Measurements from ENCODE around the gene NPEPPS. TPM values are rescaled to one million over a fixed set of nuclear protein-coding genes. Genes with fewer than 3 reads are reported as not detected.
A peak's percentile ranks its signal among the peaks of the same experiment; 100 is the strongest.

Gene NPEPPS
- polyA plus RNA-seq, 6 donors from 2014 or later: 45.8 to 70.4 (median 50.6) TPM

DNA sequence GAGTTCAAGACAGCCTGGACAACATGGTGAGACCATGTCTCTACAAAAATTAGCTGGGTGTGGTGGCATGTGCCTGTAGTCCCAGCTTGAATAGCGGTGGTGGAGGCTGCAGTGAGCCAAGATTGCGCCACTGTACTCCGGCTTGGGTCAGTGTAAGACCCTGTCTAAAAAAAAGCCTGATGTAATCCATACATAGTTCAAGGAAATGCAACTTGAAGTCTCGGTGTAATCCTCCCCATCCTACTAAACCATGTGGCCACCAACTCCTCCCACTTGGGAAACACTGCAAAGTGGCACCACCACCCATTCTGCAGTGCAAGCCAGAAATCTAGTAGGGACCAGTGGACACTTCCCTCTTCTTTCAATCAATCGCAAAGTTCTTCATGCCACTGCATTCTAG lies 113.4 kb downstream of the NPEPPS start:
- DNase-seq (no peak), ATAC-seq (ENCODE audit: low read depth in 2 of 2) (no peak)
- Mint-ChIP-seq H3K4me3 (no peak overlapping the region), H3K36me3 (no peaks in the 10 kb centered on the region), H3K27ac (no peak overlapping the region), H3K4me1 (peaks cover 10 to 38% (median 13%) of the 10 kb centered on the region in 3 donors), H3K27me3 (no peaks in the 10 kb centered on the region), H3K9me3 (no peaks in the 10 kb centered on the region)

DNA sequence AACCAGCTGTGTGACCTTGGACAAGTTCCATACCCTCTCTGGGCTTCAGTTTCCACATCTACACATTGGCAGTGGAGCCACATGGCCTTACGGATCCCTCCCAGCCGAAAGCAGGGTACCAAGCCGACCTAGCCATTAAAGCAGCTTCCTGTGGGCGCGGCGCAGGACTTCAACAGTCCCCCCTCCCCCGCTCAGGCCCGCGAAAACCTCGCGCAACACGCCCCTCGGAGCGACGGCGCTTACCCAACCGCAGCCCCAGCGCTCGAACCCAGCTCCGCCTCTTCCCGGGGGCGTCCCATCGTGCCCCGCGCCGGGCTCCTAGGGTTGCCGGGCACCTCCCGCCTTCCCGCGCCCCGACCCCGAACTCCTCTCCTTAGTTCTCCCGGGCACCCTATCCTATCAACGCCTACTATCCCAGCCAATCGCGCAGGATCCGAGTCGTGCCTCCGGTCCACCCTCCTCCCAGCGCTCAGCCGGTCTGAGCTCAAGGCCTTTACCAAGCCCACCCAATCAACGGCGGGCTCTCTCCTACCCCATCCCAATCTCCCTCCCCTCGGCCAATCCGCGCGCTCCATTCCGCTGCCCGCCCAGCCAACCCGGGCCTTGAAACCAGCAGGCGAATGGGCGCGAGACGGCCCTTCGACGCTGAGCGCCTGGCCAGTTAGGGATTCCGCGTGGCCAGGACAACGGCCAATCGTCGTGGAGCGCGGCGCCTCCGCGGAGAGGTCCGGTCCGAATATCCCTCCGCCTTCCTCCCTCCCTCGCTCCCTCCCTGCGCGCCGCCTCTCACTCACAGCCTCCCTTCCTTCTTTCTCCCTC lies 118.5 kb downstream of the NPEPPS start, which contains the start of gene KPNB1:
KPNB1 (plus strand) TSS at position 767 of the 819 bp plus-strand sequence. CDS start 326 bp downstream, outside the sequence.
- Mint-ChIP-seq H3K27ac (peak within 1 kb of the TSS; percentile 92 to 99 (median 96)), H3K4me3 (peak within 1 kb of the TSS; percentile 90 to 100 (median 98)), H3K36me3 (peaks cover 0 to 7% of the 10 kb centered on the region in 2 donors), H3K4me1 (peaks cover 23 to 59% (median 27%) of the 10 kb centered on the region in 3 donors), H3K27me3 (no peaks in the 10 kb centered on the region), H3K9me3 (no peaks in the 10 kb centered on the region)
- ATAC-seq (ENCODE audit: low read depth in 2 of 2) (peak; percentile 79 to 84), DNase-seq (peak; percentile 99)

DNA sequence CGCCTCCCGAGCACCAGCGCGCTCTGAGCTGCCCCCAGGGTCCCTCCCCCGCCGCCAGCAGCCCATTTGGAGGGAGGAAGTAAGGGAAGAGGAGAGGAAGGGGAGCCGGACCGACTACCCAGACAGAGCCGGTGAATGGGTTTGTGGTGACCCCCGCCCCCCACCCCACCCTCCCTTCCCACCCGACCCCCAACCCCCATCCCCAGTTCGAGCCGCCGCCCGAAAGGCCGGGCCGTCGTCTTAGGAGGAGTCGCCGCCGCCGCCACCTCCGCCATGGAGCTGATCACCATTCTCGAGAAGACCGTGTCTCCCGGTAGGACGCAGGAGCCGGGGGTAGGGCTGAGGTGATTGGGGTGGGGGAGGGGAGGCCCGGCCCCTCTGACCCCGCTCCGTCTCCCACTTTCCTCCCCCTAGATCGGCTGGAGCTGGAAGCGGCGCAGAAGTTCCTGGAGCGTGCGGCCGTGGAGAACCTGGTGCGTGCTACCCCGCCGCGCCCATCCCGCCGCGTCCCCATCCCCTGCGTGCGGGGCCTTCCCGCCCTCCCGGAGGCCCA lies 119.1 kb downstream of the NPEPPS start:
- Mint-ChIP-seq H3K9me3 (no peaks in the 10 kb centered on the region), H3K27me3 (no peaks in the 10 kb centered on the region), H3K36me3 (peaks cover 0 to 7% of the 10 kb centered on the region in 2 donors), H3K4me3 (peak overlapping the region; percentile 90 to 100 (median 98)), H3K4me1 (peaks cover 22 to 62% (median 26%) of the 10 kb centered on the region in 3 donors), H3K27ac (peak overlapping the region in 5 of 6 donors; percentile 92 to 99 (median 95))
- no peak for DNase-seq
- peak; percentile 1 to 8 for ATAC-seq (ENCODE audit: low read depth in 2 of 2)

DNA sequence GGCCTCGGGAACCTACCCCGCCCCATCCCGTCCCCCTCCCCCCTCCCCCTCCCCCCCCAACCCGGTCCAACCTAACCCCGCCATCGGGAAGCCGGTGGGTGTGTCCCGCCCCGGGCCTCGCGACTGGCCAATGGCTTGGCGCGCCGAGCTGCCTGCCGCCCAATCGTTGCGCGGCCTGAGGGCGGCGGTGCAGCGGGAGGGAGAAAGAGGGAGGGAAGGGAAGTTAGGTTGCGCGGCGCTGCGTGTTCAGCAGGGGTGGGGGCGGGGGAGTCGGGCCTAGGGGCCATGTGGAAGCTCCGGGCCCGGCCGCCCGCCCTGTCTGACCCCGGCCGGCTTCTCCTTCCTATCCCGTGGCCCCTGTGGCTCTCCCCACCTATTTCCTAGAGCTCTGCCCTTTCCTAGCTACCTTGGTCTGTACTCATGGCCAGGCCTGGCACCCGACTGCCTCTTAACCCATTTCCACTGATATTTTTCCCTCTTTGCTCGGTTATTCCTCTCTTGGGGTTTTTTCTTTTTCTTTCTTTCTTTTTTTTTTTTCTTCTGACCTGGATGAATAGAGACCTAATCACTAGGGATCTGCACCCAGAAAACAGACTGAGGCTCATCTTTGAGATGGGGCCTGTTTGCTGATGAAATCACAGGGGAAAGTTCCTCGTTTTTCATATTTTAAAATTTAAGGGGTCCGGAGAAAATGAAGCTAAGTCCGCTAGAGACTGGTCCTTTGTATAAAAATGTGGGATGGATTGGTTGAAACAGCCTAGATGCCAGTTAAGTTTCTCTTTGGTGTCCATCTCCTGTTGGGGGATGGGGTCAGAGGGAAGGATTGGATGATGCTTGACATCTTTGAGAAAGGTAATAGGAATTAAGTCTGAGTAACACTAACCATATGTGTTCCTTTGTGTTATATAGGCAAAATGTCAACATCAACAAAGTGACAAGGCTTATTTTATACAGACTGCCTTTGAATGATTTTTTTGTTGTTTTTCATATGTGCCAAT lies 119.9 kb downstream of the NPEPPS start:
- Mint-ChIP-seq H3K36me3 (peaks cover 0 to 7% of the 10 kb centered on the region in 2 donors), H3K4me3 (peak overlapping the region; percentile 78 to 100 (median 90)), H3K9me3 (no peaks in the 10 kb centered on the region), H3K4me1 (peaks cover 24 to 69% (median 30%) of the 10 kb centered on the region in 3 donors), H3K27me3 (no peaks in the 10 kb centered on the region), H3K27ac (peak overlapping the region in 5 of 6 donors; percentile 34 to 93 (median 68))
- ATAC-seq (ENCODE audit: low read depth in 2 of 2) (peak; percentile 57 to 59), DNase-seq (peak; percentile 90)

DNA sequence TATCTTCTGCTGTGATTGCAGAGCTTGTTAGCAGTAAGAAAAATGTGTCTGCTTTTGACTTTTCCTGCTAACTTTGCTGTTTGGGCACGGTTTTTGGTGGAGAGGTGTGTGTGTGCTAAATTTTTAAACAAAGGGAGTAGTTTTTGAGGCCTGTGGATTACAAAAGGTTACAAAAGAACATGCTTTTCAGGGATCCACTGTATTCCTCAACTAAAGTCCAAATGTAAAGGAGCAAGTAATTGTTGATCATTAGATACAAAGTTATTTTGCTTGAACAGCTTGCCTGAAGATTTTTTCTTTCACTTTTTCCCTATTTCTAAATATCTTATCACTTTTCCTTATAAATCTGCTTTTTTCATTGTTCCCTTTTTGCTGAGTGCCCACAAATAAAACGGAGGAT lies 120.8 kb downstream of the NPEPPS start:
- DNase-seq: no peak
- H3K9me3 Mint-ChIP-seq: no peaks in the 10 kb centered on the region
- H3K4me3 Mint-ChIP-seq: peak overlapping the region in 6 of 8 donors; percentile 6 to 100 (median 90)
- H3K4me1 Mint-ChIP-seq: peaks cover 24 to 73% (median 25%) of the 10 kb centered on the region in 3 donors
- no peak for ATAC-seq (ENCODE audit: low read depth in 2 of 2)
- H3K27me3 Mint-ChIP-seq: no peaks in the 10 kb centered on the region
- H3K36me3 Mint-ChIP-seq: peaks cover 0 to 10% of the 10 kb centered on the region in 2 donors
- H3K27ac Mint-ChIP-seq: peak overlapping the region in 3 of 6 donors; percentile 17 to 68 (median 61)

DNA sequence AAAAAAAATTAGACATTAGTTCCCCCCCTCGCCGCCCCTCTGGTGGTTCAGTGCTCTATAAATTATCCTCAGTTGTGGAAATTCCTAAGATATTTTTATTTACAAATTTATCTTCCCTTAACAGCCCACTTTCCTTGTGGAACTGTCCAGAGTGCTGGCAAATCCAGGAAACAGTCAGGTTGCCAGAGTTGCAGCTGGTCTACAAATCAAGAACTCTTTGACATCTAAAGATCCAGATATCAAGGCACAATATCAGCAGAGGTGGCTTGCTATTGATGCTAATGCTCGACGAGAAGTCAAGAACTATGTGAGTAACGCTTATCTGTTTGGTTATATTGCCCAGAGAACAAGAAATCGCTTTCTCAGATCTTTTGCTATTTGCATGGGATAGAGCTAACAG lies 121.7 kb downstream of the NPEPPS start:
- no peak for DNase-seq
- H3K36me3 Mint-ChIP-seq: peaks cover 0 to 17% of the 10 kb centered on the region in 2 donors
- peak overlapping the region in 1 of 6 donors; percentile 17 for H3K27ac Mint-ChIP-seq
- no peaks in the 10 kb centered on the region for H3K9me3 Mint-ChIP-seq
- peaks cover 24 to 71% (median 25%) of the 10 kb centered on the region in 3 donors for H3K4me1 Mint-ChIP-seq
- ATAC-seq (ENCODE audit: low read depth in 2 of 2): no peak
- H3K27me3 Mint-ChIP-seq: no peaks in the 10 kb centered on the region
- H3K4me3 Mint-ChIP-seq: peak overlapping the region in 4 of 8 donors; percentile 1 to 95 (median 52)

DNA sequence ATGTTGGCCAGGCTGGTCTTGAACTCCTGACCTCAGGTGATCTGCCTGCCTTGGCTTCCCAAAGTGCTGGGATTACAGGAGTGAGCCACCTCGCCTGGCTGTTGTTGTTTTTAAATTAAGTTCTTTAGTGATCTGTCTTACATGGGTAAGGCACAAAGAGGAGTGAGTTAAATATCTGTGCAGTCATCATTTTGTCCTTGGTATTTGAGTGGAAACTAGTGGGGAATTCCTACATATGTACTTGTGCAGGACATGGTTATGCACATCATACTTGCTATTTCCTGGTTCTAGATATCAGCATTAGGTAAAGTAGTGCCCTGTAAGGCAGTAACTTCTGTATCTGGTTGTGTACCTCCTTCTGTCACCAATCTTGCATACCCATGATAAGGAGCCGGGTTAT lies 122.5 kb downstream of the NPEPPS start:
- H3K36me3 Mint-ChIP-seq: peaks cover 4 to 18% of the 10 kb centered on the region in 2 donors
- no peaks in the 10 kb centered on the region for H3K9me3 Mint-ChIP-seq
- peaks cover 24 to 66% (median 28%) of the 10 kb centered on the region in 3 donors for H3K4me1 Mint-ChIP-seq
- H3K27ac Mint-ChIP-seq: no peak overlapping the region
- DNase-seq (no peak), ATAC-seq (ENCODE audit: low read depth in 2 of 2) (no peak)
- H3K4me3 Mint-ChIP-seq: peak overlapping the region in 1 of 8 donors; percentile 61
- H3K27me3 Mint-ChIP-seq: no peaks in the 10 kb centered on the region

DNA sequence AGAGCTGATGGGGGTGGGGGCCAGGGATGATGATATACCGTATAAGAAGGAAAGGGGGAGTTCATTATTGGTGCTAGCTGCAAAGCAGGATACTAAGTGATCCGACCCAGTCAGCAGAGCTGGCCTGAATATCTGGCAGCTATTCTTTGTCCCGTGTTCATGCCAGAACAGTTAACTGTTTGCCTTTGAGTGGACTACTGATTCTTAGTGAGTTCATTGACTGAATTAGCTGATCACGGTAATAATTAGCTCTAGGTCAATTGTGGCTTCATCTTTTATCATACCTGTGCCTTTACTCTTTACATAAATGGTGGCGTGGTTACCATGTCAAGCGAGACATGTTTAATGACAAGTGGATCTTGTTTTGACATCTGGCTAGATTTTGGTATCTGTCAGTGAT lies 124.1 kb downstream of the NPEPPS start:
- no peak for ATAC-seq (ENCODE audit: low read depth in 2 of 2)
- H3K27ac Mint-ChIP-seq: peak overlapping the region in 2 of 6 donors; percentile 62 to 90
- no peaks in the 10 kb centered on the region for H3K9me3 Mint-ChIP-seq
- peak overlapping the region in 1 of 8 donors; percentile 33 for H3K4me3 Mint-ChIP-seq
- H3K4me1 Mint-ChIP-seq: peaks cover 20 to 61% (median 34%) of the 10 kb centered on the region in 3 donors
- no peak for DNase-seq
- H3K27me3 Mint-ChIP-seq: no peaks in the 10 kb centered on the region
- peaks cover 7 to 18% of the 10 kb centered on the region in 2 donors for H3K36me3 Mint-ChIP-seq

DNA sequence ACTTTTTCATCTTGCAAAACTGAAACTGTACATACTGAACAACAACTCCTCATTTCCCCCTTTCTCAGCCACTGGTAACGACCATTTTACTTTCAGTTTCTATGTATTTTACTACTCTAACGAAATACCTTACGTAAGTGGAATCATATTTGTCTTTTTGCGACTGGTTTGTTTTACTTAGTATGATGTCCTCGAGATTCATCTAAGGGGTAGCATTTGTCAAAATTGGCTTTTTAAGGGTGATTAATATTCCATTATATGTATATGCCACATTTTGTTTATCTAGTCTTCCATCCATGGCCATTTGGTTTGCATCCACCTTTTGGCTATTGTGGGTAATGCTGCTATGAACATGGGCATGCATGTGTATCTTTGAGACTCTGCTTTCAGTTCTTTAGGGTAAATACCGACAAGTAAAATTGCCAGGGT lies 129.2 kb downstream of the NPEPPS start:
- Mint-ChIP-seq H3K27me3 (no peaks in the 10 kb centered on the region), H3K4me3 (peak overlapping the region; percentile 42 to 89 (median 78)), H3K27ac (peak overlapping the region; percentile 86 to 98 (median 94)), H3K9me3 (no peaks in the 10 kb centered on the region), H3K36me3 (peaks cover 15 to 16% of the 10 kb centered on the region in 2 donors), H3K4me1 (peaks cover 23 to 60% (median 31%) of the 10 kb centered on the region in 3 donors)
- peak; percentile 83 to 84 for ATAC-seq (ENCODE audit: low read depth in 2 of 2)
- DNase-seq: peak; percentile 77

DNA sequence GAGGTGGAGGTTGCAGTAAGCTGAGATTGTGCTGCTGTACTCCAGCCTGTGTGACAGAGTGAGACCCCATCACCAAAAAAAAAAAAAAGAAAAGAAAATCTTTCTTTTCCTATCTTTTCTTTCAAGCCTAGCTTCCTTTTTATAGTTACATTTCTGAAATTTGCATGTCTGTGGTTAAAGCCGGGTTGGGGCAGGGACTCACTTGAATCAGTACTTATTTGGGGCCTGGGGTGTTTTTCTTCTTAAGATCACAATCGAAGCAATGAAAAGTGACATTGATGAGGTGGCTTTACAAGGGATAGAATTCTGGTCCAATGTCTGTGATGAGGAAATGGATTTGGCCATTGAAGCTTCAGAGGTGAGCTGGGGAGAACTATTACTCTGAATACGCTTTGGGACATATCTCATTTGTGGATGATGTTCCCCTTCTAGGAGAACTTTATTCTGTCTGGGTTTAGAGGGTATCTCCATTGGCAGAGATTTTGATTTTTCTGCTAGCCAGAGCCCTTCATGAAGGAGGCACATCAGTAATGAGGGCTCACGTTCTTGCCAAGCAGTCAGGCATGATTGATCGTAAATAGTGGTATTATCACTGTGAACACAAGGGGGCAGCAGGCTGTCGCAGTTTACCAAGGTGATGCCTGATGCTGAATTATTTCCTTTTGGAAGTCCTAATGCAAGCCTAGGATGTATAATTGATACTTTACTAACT lies 133.2 kb downstream of the NPEPPS start:
- ATAC-seq (ENCODE audit: low read depth in 2 of 2) (peak; percentile 45 to 56), DNase-seq (peak; percentile 58)
- H3K4me3 Mint-ChIP-seq: peak overlapping the region; percentile 48 to 84 (median 79)
- peaks cover 5 to 14% of the 10 kb centered on the region in 2 donors for H3K36me3 Mint-ChIP-seq
- no peaks in the 10 kb centered on the region for H3K9me3 Mint-ChIP-seq
- peak overlapping the region; percentile 70 to 94 (median 86) for H3K27ac Mint-ChIP-seq
- no peaks in the 10 kb centered on the region for H3K27me3 Mint-ChIP-seq
- peaks cover 20 to 36% (median 21%) of the 10 kb centered on the region in 3 donors for H3K4me1 Mint-ChIP-seq

DNA sequence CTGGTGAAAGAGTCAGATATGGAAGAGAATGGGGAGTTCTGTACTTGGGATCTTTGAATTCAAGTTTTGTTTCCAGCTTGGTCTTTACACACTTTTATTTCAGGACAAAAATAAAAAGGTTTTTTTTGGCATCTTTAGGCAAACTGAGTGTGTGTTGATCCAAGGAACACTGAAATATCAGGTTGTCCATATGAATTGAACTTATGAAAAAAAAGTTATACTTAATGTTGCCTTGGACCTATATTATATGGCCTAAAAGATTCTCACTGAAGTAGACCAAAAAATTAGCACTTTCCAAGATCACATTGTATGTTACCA lies 133.7 kb downstream of the NPEPPS start:
- peak overlapping the region in 5 of 6 donors; percentile 70 to 94 (median 90) for H3K27ac Mint-ChIP-seq
- no peaks in the 10 kb centered on the region for H3K9me3 Mint-ChIP-seq
- H3K4me1 Mint-ChIP-seq: peaks cover 21 to 39% (median 22%) of the 10 kb centered on the region in 3 donors
- no peaks in the 10 kb centered on the region for H3K27me3 Mint-ChIP-seq
- peaks cover 6 to 14% of the 10 kb centered on the region in 2 donors for H3K36me3 Mint-ChIP-seq
- DNase-seq: no peak
- H3K4me3 Mint-ChIP-seq: peak overlapping the region in 3 of 8 donors; percentile 71 to 81 (median 79)
- ATAC-seq (ENCODE audit: low read depth in 2 of 2): no peak

DNA sequence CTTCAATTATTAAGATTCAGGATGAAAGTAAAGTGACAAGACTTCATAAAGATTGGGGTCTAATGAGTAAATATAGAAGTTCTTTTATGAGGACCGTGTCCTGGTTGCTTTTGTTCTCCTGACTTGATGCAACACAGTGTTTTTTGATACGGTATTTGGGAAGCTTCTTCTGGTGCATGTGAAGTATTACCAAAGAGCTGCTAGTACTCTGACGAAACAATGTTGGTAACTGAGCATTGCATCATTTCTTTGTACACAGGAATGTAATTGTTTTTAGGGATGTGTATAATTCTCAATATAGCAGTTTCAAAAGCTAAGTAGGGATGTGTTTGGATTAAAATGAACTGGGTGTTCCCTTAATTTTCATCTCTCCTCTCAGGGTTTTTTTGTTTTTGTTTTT lies 134.7 kb downstream of the NPEPPS start:
- ATAC-seq (ENCODE audit: low read depth in 2 of 2) (no peak), DNase-seq (no peak)
- H3K36me3 Mint-ChIP-seq: peaks cover 13 to 23% of the 10 kb centered on the region in 2 donors
- no peaks in the 10 kb centered on the region for H3K9me3 Mint-ChIP-seq
- no peak overlapping the region for H3K4me3 Mint-ChIP-seq
- peaks cover 20 to 42% (median 22%) of the 10 kb centered on the region in 3 donors for H3K4me1 Mint-ChIP-seq
- no peaks in the 10 kb centered on the region for H3K27me3 Mint-ChIP-seq
- H3K27ac Mint-ChIP-seq: peak overlapping the region in 1 of 6 donors; percentile 65

Measured in naive B cell (primary cell).